ENCODE data around the gene CST6.

- TF ChIP-seq GATA3 (IDR thresholded peaks at IDR 0.05; ENCODE audit: low read depth, low read length), result no peak
- TF ChIP-seq GATA2 (IDR thresholded peaks at IDR 0.05; ENCODE audit: low read depth, low read length), result no peak
These were observed 21.3 kb downstream of the CST6 start for GRCh38 chr11:66032957-66033735.
